ENCODE results near the gene SPATA6.

Gene SPATA6

DNA sequence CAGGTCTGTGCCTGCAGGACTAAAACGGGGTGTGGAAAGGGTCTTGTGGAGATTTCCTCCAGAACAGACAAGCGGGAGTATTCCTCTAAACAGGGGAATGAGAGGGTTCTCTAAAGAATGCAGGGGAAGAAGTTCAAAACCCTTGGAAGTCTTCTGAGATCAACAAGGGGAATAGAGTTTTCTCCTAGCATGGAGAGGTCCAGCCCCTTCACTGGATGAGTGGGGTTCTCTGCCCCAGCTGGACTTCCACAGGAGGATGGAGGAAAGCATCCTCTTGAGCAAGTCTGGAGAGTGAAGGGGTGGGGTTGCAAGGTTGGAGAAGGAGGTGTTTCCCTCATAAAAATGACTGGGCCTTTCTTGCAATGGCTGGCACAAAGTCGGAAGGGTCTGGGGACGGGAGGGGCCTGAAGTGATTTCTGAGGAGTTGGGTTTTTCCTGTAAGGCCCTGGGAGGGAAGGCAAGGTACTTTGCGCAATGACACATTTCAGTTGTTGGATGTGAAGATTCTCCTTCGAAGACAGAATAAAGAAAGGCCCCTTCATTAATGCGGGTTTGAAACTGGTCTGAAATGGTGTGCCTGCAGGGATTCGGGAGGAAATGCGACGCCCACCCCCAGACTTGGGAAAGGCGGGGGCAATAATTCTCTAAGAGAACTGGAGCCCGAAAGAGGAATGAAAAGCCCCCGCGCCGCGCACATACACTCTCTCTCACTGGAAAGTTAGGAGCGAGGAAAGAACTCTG is 884 bp downstream of the SPATA6 start:
- no peaks in the 10 kb centered on the region for H3K9me3 ChIP-seq (ENCODE audit: control insufficient read depth, low read length)
- no peak overlapping the region for H2BK120ac ChIP-seq (ENCODE audit: low read depth, low read length)
- H3K18ac ChIP-seq (ENCODE audit: low read depth in 1 of 2, low read length in 2 of 2): peak overlapping the region in 1 of 2 experiments; percentile 97
- H3K23ac ChIP-seq (ENCODE audit: low read length in 2 of 2): no peak overlapping the region
- H3K79me1 ChIP-seq (replicated peaks; ENCODE audit: low read length, poor library complexity, severe bottlenecking): peaks cover 4% of the 10 kb centered on the region
- peak overlapping the region; percentile 86 to 94 for H3K4me3 ChIP-seq (ENCODE audit: insufficient read depth in 1 of 2, low read depth in 1 of 2, low read length in 2 of 2)
- peaks cover 3% of the 10 kb centered on the region for H3K4me1 ChIP-seq (ENCODE audit: control insufficient read depth, insufficient read depth, low read depth, low read length)
- peak overlapping the region; percentile 41 for H2AK5ac ChIP-seq (ENCODE audit: low read length, severe bottlenecking)
- H2BK12ac ChIP-seq (ENCODE audit: low read length in 2 of 2): no peak overlapping the region
- H4K91ac ChIP-seq (ENCODE audit: low read length): no peak overlapping the region
- peak overlapping the region; percentile 39 for H3K27ac ChIP-seq (ENCODE audit: low read length, poor library complexity, severe bottlenecking)
- DNase-seq: peak; percentile 33
- 20% methylated on average over 13 of the region's 17 CpGs for whole genome bisulfite sequencing
- H3K14ac ChIP-seq (ENCODE audit: low read length in 2 of 2): peak overlapping the region in 1 of 2 experiments; percentile 57
- no peak overlapping the region for H2AFZ ChIP-seq (ENCODE audit: low read depth, low read length)
- H3K4ac ChIP-seq (ENCODE audit: low read depth in 1 of 2, low read length in 2 of 2): peak overlapping the region in 1 of 2 experiments; percentile 35
- peak overlapping the region; percentile 58 for H3K4me2 ChIP-seq (ENCODE audit: low read length, poor library complexity, severe bottlenecking)
- no peak overlapping the region for H2BK5ac ChIP-seq (ENCODE audit: low read depth, low read length, poor library complexity, severe bottlenecking)
- peak overlapping the region; percentile 96 for H2BK15ac ChIP-seq (ENCODE audit: low read depth, poor library complexity, severe bottlenecking)
- H3K36me3 ChIP-seq (ENCODE audit: control insufficient read depth in 1 of 2, insufficient read depth in 2 of 2, low read depth in 1 of 2, low read length in 2 of 2): no peaks in the 10 kb centered on the region
- H3K9ac ChIP-seq (ENCODE audit: low read length): peak overlapping the region; percentile 90
- H3K27me3 ChIP-seq (ENCODE audit: control insufficient read depth in 1 of 2, insufficient read depth in 1 of 2, low read length in 2 of 2): no peaks in the 10 kb centered on the region
- H4K8ac ChIP-seq (ENCODE audit: low read length): peak overlapping the region; percentile 85

DNA sequence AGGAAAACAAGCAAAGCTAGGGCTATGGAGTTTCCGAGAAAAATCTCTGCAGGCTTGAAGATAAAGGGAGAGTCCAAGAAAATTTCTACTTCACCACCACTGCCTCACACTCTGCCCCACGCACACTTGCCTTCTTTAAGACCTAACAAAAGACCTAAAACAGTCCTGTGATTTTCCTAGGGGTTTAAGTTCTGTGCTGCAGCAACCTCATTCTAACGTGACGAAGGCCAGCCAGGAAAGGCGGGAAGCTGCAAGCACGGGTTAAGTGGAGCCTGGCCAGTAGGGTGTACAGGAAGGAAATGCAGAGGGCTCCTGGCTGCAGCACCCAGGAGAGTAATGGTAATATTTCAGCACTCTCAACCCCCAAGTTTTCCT is 1.5 kb downstream of the SPATA6 start:
- peak overlapping the region; percentile 41 for H2AK5ac ChIP-seq (ENCODE audit: low read length, severe bottlenecking)
- no peak overlapping the region for H3K27ac ChIP-seq (ENCODE audit: low read length, poor library complexity, severe bottlenecking)
- no peak overlapping the region for H3K4ac ChIP-seq (ENCODE audit: low read depth in 1 of 2, low read length in 2 of 2)
- no peak overlapping the region for H2BK15ac ChIP-seq (ENCODE audit: low read depth, poor library complexity, severe bottlenecking)
- peak; percentile 18 for DNase-seq
- H3K4me1 ChIP-seq (ENCODE audit: control insufficient read depth, insufficient read depth, low read depth, low read length): peaks cover 3% of the 10 kb centered on the region
- H3K4me2 ChIP-seq (ENCODE audit: low read length, poor library complexity, severe bottlenecking): no peak overlapping the region
- H2BK120ac ChIP-seq (ENCODE audit: low read depth, low read length): no peak overlapping the region
- H3K36me3 ChIP-seq (ENCODE audit: control insufficient read depth in 1 of 2, insufficient read depth in 2 of 2, low read depth in 1 of 2, low read length in 2 of 2): no peaks in the 10 kb centered on the region
- peaks cover 4% of the 10 kb centered on the region for H3K79me1 ChIP-seq (replicated peaks; ENCODE audit: low read length, poor library complexity, severe bottlenecking)
- peak overlapping the region in 1 of 2 experiments; percentile 94 for H3K4me3 ChIP-seq (ENCODE audit: insufficient read depth in 1 of 2, low read depth in 1 of 2, low read length in 2 of 2)
- peak overlapping the region; percentile 90 for H3K9ac ChIP-seq (ENCODE audit: low read length)
- peak overlapping the region in 1 of 2 experiments; percentile 33 for H3K18ac ChIP-seq (ENCODE audit: low read depth in 1 of 2, low read length in 2 of 2)
- no peak overlapping the region for H2BK5ac ChIP-seq (ENCODE audit: low read depth, low read length, poor library complexity, severe bottlenecking)
- no peak overlapping the region for H2BK12ac ChIP-seq (ENCODE audit: low read length in 2 of 2)
- H2AFZ ChIP-seq (ENCODE audit: low read depth, low read length): no peak overlapping the region
- 56% methylated on average over 6 of the region's 6 CpGs for WGBS
- H3K27me3 ChIP-seq (ENCODE audit: control insufficient read depth in 1 of 2, insufficient read depth in 1 of 2, low read length in 2 of 2): no peaks in the 10 kb centered on the region
- H4K91ac ChIP-seq (ENCODE audit: low read length): no peak overlapping the region
- H3K23ac ChIP-seq (ENCODE audit: low read length in 2 of 2): no peak overlapping the region
- H4K8ac ChIP-seq (ENCODE audit: low read length): no peak overlapping the region
- no peaks in the 10 kb centered on the region for H3K9me3 ChIP-seq (ENCODE audit: control insufficient read depth, low read length)
- H3K14ac ChIP-seq (ENCODE audit: low read length in 2 of 2): no peak overlapping the region

DNA sequence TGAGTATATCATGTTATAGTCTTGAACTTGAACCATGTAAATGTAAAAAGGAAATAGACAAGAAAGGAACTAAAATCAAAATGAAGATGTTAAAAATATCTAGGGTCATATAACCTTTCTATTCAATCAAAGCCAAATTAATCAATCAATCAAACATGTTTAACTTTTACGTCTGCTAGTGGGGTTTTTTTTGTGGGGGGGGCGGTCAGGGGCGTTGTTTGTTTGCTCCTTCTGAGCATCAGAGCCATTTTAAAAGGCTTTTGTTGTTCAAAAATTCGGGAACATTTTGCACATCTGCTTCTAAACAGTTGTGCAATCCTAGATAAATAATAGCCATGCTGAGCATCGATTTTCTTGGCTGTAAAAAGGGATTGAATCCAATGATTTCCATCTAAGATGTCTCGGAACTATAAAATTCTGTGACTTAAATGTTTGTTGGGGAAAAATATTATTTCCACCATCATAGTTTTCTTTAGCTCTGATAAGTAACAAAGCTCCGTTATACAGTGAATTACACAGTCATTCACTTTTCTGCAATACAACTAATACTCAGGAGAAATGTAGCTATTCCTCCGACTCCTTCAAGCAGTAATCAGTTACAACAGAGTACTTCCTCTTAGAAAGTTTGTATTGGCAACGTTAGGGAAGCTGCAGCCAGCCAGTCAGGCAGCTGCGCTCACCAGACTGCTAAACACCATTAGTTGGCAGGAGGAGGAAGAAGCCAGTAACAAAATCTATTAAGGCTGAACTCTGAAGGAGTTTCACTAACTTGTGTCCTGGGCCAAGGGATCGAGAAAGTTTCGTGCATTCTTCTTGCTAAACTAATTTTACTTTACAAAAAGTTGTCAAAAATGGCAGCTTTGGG is 2.2 kb downstream of the SPATA6 start:
- Histone ChIP-seq H3K27me3 (ENCODE audit: control insufficient read depth in 1 of 2, insufficient read depth in 1 of 2, low read length in 2 of 2) (no peaks in the 10 kb centered on the region), H3K4me2 (ENCODE audit: low read length, poor library complexity, severe bottlenecking) (no peak overlapping the region), H4K8ac (ENCODE audit: low read length) (no peak overlapping the region), H3K18ac (ENCODE audit: low read depth in 1 of 2, low read length in 2 of 2) (peak overlapping the region in 1 of 2 experiments; percentile 33), H2BK120ac (ENCODE audit: low read depth, low read length) (no peak overlapping the region), H4K91ac (ENCODE audit: low read length) (no peak overlapping the region), H3K9me3 (ENCODE audit: control insufficient read depth, low read length) (no peaks in the 10 kb centered on the region), H3K4me1 (ENCODE audit: control insufficient read depth, insufficient read depth, low read depth, low read length) (peaks cover 3% of the 10 kb centered on the region), H3K4me3 (ENCODE audit: insufficient read depth in 1 of 2, low read depth in 1 of 2, low read length in 2 of 2) (peak overlapping the region in 1 of 2 experiments; percentile 94), H2BK5ac (ENCODE audit: low read depth, low read length, poor library complexity, severe bottlenecking) (no peak overlapping the region), H3K79me1 (replicated peaks; ENCODE audit: low read length, poor library complexity, severe bottlenecking) (peaks cover 6% of the 10 kb centered on the region), H2AK5ac (ENCODE audit: low read length, severe bottlenecking) (peak overlapping the region; percentile 42), H3K36me3 (ENCODE audit: control insufficient read depth in 1 of 2, insufficient read depth in 2 of 2, low read depth in 1 of 2, low read length in 2 of 2) (no peaks in the 10 kb centered on the region), H2BK12ac (ENCODE audit: low read length in 2 of 2) (no peak overlapping the region), H3K14ac (ENCODE audit: low read length in 2 of 2) (no peak overlapping the region), H2AFZ (ENCODE audit: low read depth, low read length) (no peak overlapping the region), H3K27ac (ENCODE audit: low read length, poor library complexity, severe bottlenecking) (no peak overlapping the region), H3K4ac (ENCODE audit: low read depth in 1 of 2, low read length in 2 of 2) (peak overlapping the region in 1 of 2 experiments; percentile 14), H2BK15ac (ENCODE audit: low read depth, poor library complexity, severe bottlenecking) (no peak overlapping the region), H3K23ac (ENCODE audit: low read length in 2 of 2) (no peak overlapping the region), H3K9ac (ENCODE audit: low read length) (peak overlapping the region; percentile 90)
- WGBS: 70% methylated on average over 6 of the region's 12 CpGs
- DNase-seq: peak; percentile 8

DNA sequence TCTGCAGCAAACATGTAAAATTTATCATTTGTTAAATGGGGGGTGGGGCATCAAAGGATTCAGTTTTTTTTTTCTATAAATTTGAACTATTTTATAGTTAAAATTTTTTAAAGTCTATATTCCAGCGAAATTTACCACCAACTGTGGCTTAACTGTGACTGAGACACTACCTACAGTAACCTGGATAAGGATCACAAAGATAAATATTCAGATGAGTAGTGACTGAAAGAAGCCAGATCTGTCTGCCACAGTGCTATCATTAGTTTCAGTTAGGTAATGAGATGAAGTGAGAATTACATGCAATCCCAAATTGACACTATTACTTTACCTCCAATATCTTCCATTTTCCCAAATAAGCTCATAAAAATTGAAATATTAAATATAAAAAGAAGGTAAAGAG is 5.4 kb downstream of the SPATA6 start:
- peaks cover 9% of the 10 kb centered on the region for H3K79me1 ChIP-seq (replicated peaks; ENCODE audit: low read length, poor library complexity, severe bottlenecking)
- H3K4me1 ChIP-seq (ENCODE audit: control insufficient read depth, insufficient read depth, low read depth, low read length): peaks cover 3% of the 10 kb centered on the region
- H3K23ac ChIP-seq (ENCODE audit: low read length in 2 of 2): no peak overlapping the region
- H3K14ac ChIP-seq (ENCODE audit: low read length in 2 of 2): no peak overlapping the region
- no peak overlapping the region for H2BK120ac ChIP-seq (ENCODE audit: low read depth, low read length)
- no peak overlapping the region for H2BK5ac ChIP-seq (ENCODE audit: low read depth, low read length, poor library complexity, severe bottlenecking)
- H2AFZ ChIP-seq (ENCODE audit: low read depth, low read length): no peak overlapping the region
- H3K9ac ChIP-seq (ENCODE audit: low read length): no peak overlapping the region
- no peak overlapping the region for H3K18ac ChIP-seq (ENCODE audit: low read depth in 1 of 2, low read length in 2 of 2)
- H3K36me3 ChIP-seq (ENCODE audit: control insufficient read depth in 1 of 2, insufficient read depth in 2 of 2, low read depth in 1 of 2, low read length in 2 of 2): no peaks in the 10 kb centered on the region
- no peak overlapping the region for H3K4me3 ChIP-seq (ENCODE audit: insufficient read depth in 1 of 2, low read depth in 1 of 2, low read length in 2 of 2)
- no peak overlapping the region for H2AK5ac ChIP-seq (ENCODE audit: low read length, severe bottlenecking)
- H3K9me3 ChIP-seq (ENCODE audit: control insufficient read depth, low read length): no peaks in the 10 kb centered on the region
- H4K91ac ChIP-seq (ENCODE audit: low read length): no peak overlapping the region
- no peak overlapping the region for H4K8ac ChIP-seq (ENCODE audit: low read length)
- no CpG with 5 or more reads among the region's 1 CpG for WGBS
- no peak overlapping the region for H3K4me2 ChIP-seq (ENCODE audit: low read length, poor library complexity, severe bottlenecking)
- no peak overlapping the region for H2BK12ac ChIP-seq (ENCODE audit: low read length in 2 of 2)
- no peak for DNase-seq
- H3K27ac ChIP-seq (ENCODE audit: low read length, poor library complexity, severe bottlenecking): no peak overlapping the region
- no peak overlapping the region for H2BK15ac ChIP-seq (ENCODE audit: low read depth, poor library complexity, severe bottlenecking)
- H3K4ac ChIP-seq (ENCODE audit: low read depth in 1 of 2, low read length in 2 of 2): no peak overlapping the region
- no peaks in the 10 kb centered on the region for H3K27me3 ChIP-seq (ENCODE audit: control insufficient read depth in 1 of 2, insufficient read depth in 1 of 2, low read length in 2 of 2)

Data from mesenchymal stem cell (in vitro differentiated cells and primary cell).